HG02870 (cell line): ENCODE measurements around the gene SUPT4H1.
"Not testable (repeated sequence)": the region's sequence is repeated elsewhere in the genome, so short reads cannot be mapped to it uniquely, and the experiment has no call there.

Experiments used
- ATAC-seq: cut with Tn5 transposase; IDR thresholded peaks from one replicate; pipeline ENCODE4 v1.9.1; 2021; ENCODE audit warnings: mild to moderate bottlenecking, moderate library complexity; ENCODE audit not compliant: unreplicated experiment

SUPT4H1 gene

DNA sequence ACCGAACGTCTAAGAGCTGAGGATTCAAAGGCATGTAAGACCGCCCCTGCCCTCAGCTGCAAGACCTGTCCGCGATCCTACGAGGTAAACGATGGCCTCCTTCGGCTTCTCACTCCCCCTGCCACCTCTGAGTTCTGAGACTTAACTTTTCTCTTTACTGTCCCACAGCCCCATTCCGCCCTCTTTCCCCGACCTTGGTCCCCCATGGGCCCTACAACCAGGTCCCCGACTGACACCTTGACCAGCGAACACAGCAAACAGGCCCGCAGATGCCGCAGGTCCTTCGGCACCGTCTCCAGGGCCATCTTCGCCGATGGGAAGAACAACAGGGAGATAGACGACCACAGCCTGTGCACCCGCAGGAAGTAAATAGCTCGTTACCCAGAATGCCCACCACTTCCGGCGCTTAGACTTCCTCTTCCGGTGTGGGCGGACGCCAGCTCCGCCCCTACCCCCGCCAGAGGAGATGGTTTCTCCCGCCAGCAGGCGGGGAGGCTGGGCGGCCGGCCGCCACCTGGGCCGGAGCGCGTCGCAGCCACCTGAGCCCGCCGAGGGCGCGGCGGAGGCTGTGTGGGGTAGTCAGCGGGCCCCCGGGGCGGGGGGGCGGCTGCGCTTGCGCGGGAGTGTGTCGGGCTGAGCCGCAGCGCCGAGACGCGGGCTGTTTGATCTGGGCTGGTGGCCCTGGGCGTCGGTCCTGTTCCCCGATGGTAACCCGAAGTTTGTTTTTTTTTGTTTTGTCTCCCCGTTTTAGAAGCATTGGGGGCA is at the start of gene SUPT4H1:
Gene SUPT4H1 (minus strand): TSS at position 371 of the 765 bp plus-strand sequence. CDS start 66 bp downstream, at position 305.
- peak; percentile 78 for ATAC-seq

DNA sequence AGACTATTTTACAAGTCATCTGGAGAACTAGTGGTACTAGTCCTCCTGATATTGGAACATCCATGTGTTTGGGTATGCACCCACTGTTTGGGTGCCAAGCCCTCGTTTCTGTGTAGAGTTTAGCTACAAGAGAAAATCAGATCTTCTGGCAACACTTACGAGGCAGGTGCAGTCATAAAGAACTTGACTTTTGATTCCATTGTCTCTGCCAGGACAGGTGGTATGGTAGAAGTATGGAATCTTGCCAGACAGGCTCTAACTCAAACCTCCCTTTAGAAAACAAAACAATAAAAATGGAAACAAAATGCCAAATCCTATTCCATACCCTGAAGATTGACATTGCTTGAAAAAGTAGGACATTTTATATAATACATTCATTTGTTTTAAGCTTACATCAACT is 49.3 kb upstream of the SUPT4H1 start:
- no peak for ATAC-seq

DNA sequence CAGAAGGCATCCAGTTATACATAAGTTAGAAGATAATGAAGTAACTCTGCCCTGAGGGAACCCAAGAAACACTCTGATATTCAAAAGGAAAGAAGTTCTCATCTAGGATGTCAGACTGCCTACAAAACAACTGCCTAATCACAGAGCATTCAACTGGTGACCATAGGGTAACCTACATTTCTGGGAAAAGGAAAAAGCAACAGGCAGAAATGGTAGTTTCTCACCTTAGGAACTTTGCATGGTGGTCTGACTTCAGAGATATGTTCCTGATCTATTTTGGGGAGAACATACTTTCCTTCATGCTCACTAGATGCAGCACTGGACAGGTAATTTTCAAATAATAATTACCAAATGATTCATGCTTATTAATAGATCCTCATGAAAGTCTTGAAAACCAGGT is 48.8 kb upstream of the SUPT4H1 start:
- ATAC-seq: no peak

DNA sequence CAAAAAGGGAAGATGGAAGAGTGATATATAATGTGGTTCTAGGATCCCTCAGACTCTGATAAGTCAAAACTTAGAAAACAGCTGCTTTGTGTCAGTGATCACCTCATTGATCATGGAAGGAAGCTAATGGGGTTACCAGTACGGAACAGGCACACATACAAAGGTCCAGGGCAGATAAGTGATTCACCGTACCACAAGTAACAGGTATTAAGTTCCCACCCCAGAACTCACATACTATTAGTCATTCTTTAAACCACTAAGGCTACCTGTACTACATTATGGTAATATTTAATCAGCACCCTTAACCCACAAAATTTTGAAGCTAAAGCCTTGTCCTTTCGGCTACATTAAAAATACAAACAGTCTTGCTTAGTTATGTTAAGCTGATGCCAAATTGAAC is 48.0 kb upstream of the SUPT4H1 start:
- ATAC-seq: no peak

DNA sequence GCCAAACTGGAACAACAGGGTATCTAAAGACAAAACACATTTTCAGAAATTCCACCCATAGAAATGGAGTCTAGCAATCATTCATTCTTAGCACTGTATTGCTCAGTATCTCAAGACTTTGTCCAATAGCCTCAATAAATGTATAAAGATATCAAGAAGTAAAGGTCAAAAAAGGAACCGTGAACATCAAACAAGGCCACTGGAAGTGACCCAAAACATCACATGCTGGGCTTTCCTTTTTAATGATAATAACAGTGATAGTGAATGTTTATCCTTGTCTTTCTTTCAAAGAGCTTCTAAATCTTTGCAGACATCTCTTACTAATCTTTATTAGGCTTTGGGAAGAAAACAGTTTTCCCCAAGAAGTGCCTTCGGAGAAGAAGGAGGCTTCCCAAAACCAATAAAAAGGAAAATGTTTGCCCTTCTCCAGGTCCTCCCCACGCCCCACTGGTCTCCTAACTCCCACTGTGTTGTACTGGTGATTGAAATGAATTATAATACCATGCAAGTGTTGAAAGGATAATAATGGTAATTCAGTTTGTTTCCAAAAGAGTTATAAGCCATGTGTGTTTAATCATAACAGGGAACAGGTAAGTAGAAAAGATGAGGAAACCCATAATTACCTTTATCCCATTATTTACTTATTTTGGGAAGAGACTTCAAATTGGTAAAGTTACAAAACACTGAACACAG is 46.7 kb upstream of the SUPT4H1 start:
- no peak for ATAC-seq

DNA sequence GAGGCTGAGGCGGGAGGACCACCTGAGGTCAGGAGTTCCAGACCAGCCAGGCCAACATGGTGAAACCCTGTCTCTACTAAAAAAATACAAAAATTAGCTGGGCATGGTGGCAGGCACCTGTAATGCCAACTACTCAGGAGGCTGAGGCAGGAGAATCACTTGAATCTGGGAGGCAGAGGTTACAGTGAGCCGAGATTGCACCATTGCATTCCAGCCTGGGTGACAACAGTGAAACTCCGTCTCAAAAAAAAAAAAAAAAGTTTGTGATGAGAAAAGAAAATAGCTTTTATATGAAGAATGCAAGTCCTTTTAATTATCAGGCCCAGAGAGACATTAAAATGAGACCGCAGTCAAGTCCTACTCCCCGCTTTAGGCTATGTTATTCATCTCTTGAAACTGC is 45.4 kb upstream of the SUPT4H1 start:
- ATAC-seq: not testable (repeated sequence)

DNA sequence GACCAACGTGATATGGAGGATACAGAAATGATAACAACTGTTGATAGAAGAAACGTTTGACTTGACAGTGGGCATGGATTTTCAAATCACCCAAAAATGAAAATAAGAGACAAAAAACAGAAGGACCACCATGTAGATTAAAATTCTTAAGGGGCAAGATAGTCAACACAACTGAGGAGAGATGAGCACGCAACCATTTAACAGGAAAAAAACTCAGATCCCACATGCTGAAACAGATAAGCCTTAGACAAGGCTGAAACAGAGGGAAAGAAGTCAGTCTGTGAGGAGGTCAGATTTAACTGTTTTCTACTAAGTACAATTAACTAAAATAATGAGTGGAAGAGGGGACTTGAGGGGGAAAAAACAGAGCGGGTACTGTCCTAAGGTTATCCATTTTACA is 44.2 kb upstream of the SUPT4H1 start:
- ATAC-seq: no peak

DNA sequence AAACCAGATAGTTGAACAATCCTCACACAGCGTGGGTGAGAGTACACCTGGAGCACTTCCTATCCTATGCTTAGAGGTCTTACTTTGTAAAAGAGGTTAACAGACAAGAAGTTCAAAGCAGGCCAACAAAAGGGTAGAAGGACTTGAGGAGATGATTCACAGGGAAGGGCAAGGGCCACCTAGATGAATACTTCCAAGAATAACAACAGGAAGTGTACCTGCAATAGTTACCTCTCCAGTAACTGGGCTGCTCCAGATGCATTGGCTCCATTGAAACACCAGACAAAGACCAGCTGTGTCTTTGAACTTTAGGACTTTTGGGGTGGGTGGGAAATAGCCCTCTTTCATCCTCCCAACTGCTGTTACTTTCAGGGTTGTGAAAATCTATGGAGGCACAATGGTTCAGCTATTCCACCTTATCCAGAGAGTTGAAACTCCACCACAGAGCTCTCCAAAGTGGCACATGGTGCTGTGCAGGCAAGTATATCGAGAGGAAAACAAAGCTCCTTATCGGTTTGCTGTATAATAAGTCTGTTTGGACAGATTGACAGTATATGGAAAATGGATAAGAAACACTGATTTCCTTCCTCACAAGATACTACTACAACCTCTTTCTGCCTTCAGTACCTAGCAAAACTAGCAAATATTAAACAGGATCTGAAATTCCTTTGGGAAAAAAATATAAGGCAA is 42.7 kb upstream of the SUPT4H1 start:
- no peak for ATAC-seq

DNA sequence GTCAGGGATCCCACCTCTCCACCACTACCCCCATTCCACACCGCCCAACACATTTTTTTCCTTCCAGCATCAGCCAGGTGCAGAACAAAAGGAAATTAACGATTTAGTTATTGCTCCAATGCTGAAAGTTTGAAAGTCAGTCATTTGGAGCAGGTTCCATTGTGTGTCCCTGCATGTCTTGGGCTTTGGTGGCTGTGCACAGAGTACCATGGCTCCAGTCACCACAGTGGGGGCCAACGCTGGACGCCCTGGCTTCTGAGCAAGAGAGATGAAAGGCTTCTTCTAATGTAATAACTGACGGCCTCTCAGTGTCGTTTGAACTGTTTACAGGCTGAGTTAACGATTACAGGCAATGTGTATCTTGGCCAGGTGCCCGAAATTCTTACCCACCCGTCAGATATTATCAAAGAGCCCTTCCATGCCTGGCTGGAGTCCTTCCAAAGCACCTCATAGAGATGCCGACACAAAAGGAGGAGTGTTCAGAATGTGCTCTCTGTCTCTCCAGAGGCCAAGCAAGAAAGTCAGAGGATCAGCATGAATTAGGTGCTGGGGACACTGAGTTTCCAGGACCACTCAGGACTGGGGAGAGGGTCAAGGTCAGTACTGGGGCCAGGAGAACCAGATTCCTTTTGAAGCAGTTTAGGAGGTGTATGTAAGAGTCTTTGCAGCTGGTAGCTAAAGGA is 39.4 kb upstream of the SUPT4H1 start:
- ATAC-seq: no peak

DNA sequence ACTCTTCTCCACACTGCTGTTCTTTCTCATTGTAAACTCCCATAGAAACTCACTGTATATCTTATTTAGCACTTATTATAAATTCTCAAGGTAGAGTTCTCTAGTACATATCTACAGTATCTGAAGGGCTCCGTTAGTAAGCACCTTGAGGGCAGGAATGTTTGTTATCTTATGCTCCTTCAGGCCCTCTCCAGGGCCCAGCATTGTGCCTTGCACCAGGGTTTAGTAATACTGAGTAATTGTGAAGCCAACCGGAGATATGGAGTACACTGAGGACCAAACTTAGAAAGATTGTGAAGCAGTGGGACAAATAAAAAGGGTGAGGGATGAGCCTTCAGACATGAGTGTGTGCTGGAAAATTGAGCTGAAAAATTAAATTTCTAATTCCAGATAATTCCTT is 38.9 kb upstream of the SUPT4H1 start:
- ATAC-seq: no peak

DNA sequence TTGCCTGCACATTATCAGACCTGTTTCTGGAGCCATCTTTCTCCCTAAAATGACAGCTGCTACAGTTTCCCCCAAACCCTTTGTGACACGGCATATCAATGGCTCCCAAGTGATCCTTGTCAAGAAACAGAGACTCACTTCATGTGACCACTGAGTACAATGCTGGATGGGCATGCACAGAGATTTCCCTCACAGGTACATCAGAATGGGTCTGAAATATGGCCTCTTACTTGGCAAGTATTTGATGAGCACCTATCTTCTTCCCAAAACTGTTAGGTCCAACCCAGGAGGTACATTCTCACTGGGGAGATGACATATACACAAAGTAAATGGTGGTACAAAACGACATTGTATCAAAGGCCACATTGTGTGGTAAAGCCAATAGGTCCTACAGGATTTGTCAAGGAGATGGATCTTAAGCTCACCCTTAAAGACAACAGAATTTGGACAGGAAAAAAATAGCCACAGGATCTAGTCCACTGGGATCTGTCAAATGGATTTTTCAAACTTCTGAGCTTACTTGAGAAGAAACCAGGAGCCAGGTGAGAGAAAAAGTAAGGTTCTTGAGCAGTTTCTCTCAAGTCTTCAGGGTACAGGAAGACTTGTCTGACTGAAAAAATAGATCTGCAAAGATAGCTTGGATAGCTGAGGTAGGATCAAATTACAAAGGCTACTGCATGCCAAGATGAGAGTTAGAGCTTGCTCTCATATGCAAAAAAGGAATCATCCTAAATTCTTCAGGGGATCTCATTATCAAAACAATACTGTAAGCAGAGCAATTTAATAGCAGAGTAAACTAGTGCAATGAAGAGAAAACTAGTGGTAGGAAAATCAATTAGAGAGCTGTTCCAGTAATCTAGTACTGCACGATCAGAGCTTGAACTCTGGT is 36.5 kb upstream of the SUPT4H1 start:
- no peak for ATAC-seq

DNA sequence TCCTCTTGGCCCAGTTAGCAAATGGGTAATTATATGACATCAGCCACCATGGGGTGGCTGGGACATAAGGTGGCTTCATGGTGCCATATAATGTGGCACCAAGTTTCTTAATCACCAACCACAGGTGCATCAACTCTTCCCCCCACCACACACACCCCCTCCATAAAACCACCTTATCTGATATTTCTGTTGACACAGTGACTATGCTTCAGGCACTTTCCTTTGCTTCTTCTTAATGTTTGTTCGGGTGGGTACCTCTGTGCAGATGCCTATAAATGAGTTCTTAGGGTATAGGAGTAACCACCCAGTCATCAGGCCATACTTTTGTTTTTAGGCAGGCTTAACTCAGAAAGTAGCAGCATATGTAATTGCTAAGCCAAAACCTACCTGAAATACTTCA is 35.8 kb upstream of the SUPT4H1 start:
- no peak for ATAC-seq

DNA sequence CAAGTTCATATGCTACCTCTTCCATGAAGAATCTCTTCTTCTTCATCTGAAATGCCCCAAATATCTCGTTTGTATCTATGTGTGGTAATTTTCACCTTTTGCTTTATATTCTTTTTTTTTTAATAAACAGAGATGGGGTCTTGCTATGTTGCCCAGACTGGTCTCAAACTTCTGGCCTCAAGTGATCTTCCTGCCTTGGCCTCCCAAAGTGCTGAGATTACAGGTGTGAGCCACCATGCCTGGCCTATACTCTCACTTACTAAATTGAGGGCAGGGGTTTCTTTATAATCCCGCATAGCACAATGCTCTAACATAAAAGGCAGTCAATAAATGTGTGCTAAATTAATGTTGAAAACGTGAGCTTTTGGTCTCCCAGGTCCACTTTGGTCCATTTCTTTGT is 34.7 kb upstream of the SUPT4H1 start:
- no peak for ATAC-seq

DNA sequence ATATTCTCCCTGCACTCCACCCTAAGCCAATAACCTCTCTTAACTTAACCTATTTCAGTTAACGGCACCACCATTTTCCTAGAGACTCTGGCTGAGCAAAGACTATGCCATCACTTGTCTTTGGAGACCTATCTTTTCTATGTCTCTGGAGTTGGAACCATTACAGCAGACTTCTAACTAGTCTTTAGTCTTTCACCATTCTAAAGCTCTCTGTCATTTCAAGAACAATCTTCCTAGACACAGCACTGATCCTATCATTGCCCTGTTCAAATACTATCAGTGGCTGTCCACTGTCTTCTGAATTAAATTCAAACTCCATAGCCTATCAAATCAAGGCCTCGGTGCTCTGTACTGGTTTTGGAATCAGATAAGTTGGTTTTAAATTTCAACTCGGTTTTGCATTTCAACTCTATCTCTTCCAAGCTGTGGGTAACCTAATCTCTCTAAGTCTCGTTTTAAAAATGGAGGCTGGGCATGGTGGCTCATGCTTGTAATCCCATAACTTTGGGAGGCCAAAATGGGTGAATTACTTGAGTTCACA is 33.4 kb upstream of the SUPT4H1 start:
- ATAC-seq: no peak

DNA sequence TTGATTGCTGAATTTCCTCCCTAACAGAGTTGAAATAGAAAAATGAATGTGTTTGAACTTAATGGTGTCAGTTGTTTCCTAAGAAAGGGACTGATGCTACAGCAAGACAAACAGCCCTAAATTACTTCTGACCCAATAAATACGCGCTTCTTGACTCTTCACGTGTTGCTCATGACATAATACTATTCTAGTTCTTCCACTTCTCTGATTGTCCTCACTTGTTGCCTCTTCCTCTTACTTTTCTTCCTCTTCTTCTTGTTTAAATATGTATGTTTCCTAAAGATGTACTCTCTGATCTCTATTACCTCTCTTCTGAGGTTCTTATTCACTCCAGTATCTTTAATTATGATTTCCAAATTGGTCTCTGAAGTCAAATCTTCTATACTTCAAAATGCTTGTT is 32.9 kb upstream of the SUPT4H1 start:
- ATAC-seq: no peak

DNA sequence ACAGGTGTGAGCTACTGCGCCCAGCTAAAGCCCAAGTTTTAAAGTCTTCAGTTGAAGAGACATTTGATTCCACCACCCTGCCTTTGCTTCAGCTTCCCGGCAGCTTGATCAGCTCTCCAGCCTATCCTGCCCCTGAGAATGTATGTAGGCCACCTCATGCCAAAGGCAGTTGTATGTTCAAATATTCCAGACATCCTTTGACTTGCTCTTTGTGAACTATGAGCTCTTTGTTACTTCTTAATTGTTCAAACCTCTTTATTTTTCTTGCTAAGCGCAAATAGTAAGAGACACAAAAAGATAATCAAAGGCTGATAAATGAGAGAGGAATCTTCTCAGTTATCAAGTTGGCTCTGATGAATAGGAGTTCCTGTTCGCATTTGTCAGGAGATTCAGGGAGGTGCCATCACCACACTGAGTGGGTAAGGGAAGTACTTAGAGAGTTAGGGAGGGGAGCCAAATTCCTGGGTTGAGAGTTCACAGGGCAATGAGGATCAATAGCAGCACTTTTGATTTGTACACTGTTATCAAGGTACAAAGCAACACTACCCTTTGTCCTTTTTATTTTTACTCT is 32.0 kb upstream of the SUPT4H1 start:
- ATAC-seq: no peak

DNA sequence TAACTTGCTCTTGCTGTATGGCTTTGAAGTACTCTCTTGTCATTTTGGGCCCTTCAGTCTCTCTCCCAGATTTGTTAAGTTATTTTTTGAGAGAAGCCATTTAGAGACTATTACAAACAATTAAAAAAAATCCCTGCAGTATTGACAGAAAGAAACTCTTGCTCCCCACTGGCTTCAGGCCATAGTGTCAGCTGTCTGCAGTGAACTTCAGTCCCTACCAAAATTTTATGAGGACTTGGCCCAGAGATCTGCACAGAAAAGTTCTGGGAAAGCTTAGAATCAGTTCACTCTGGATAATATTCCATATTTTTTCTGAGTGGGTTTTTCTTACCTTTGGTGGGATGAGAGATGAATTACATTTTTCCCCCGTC is 30.9 kb upstream of the SUPT4H1 start:
- ATAC-seq: no peak

DNA sequence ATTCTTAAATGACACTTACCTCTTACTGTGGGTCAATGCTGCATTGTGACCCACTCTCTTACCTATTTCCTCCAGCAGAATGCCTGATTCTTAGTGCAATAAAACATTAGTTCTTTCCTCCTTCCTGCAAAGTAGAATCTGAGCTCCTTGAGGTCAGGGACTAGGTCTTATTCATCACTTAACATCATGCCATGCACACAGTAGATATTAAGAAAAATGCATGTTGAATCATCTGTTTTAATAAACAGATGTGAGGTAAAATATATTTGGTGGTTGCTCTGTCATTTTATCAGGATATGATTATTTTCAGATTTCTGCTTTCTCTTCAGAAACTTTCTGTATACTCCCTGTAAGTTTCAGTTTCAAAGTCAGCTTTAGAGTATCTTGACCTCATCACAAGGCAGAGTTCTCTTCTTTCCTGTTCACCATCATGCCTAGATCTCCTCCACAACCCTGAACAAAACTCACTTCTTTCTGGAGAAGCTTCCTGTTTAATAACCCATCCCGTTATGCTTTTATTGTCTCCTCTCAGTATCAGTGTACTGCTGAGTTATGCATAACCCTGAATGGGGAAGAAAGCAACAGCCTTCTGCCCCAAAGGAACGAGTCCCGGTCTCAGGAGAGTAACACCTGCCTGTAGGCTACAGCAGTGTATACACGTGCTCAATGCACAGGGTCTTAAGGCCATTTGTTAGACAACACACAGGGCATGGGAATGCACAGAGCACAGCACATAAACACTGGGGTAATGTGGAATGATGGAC is 30.3 kb upstream of the SUPT4H1 start:
- peak; percentile 85 for ATAC-seq
